HepG2 (cell line): ENCODE data around the gene SPOP. TPM values are rescaled to one million over a fixed set of nuclear protein-coding genes. Genes with fewer than 3 reads are reported as not detected.

ENCODE experiments used
- ATAC-seq: fragments of 200-7000 bp; cut with Tn5 transposase; 3 replicates; pipeline ENCODE4 v1.9.1; 2020; ENCODE audit warnings: mild to moderate bottlenecking, moderate library complexity
- BruUV-seq: library from RNA; stranded (reverse); fragments of 400-500 nt; replicated peaks from 2 replicates; lab custom pipeline; 2021; lab: Mats Ljungman, UMichigan
- CTCF ChIA-PET: fragments of 300-600 bp; formaldehyde crosslinking; extraction: SDS; loops from one replicate; lab custom pipeline; 2021; ENCODE audit warnings: low total read pairs, inconsistent platforms, low intra/inter-chr PET ratio; lab: Yijun Ruan, JAX
- POLR2A ChIA-PET: fragments of 350-600 bp; sonication (Branson Sonifier 250); formaldehyde crosslinking; loops from one replicate; lab custom pipeline; 2020; ENCODE audit warnings: antibody characterized with exemption, inconsistent platforms; lab: Yijun Ruan, JAX
- DNase-seq: peaks from one replicate; pipeline ENCODE4 v3.0.0-alpha.2; 2015; ENCODE audit warnings: low spot score
- FAIRE-seq: peaks from 3 replicates; lab custom pipeline; 2011; peaks lifted over from hg19 to GRCh38; lab: Jason Lieb, UNC
- H2AFZ ChIP-seq: one replicate; pipeline ENCODE4 v1.6.1; 2011; ENCODE audit warnings: low read length, inconsistent platforms
- H3K27ac ChIP-seq: fragments of 300-600 bp; 3 replicates; pipeline ENCODE4 v1.8.0; 2011; ENCODE audit warnings: mixed run types, mild to moderate bottlenecking, mixed read lengths, low read length, inconsistent platforms; ENCODE audit not compliant: insufficient read depth; ENCODE audit errors: extremely low read length
- H3K27me3 ChIP-seq, 2 experiments: fragments of 200-600 bp in 1 of 2; 2 replicates in 1 of 2; 3 replicates in 1 of 2; pipeline versions ENCODE4 v1.6.0 to v1.8.0; 2011; ENCODE audit warnings: low read length in 2 of 2, mild to moderate bottlenecking in 2 of 2, moderate library complexity in 2 of 2, inconsistent platforms in 1 of 2; ENCODE audit not compliant: insufficient read depth in 2 of 2, control insufficient read depth in 1 of 2
- H3K36me3 ChIP-seq, 2 experiments: fragments of 200-600 bp in 1 of 2; replicated peaks in 1 of 2; 2 replicates in 1 of 2; 3 replicates in 1 of 2; pipeline versions ENCODE4 v1.5.1 to v1.8.0; 2011; ENCODE audit warnings: low read length in 2 of 2, inconsistent platforms in 1 of 2; ENCODE audit not compliant: insufficient read depth in 2 of 2, control insufficient read depth in 1 of 2
- H3K4me1 ChIP-seq: 2 replicates; pipeline ENCODE4 v1.5.1; 2012; ENCODE audit warnings: low read length, inconsistent platforms; ENCODE audit not compliant: insufficient read depth
- H3K4me2 ChIP-seq: 2 replicates; pipeline ENCODE4 v1.6.0; 2011; ENCODE audit warnings: low read depth, low read length, inconsistent platforms
- H3K4me3 ChIP-seq, 3 experiments: fragments of 200-600 bp in 1 of 3; sonication (generic), shearing (Covaris generic) in 1 of 3; replicated peaks in 1 of 3; 2 replicates each; pipeline ENCODE4 v1.5.1; 2011 to 2016; ENCODE audit warnings: low read length in 3 of 3, inconsistent platforms in 2 of 3, low read depth in 2 of 3, mild to moderate bottlenecking in 2 of 3, control low read depth in 1 of 3, mixed read lengths in 1 of 3; ENCODE audit not compliant: insufficient read depth in 1 of 3
- H3K79me2 ChIP-seq: one replicate; pipeline ENCODE4 v1.6.1; 2011; ENCODE audit warnings: low read length, inconsistent platforms; ENCODE audit not compliant: insufficient read depth
- H3K9ac ChIP-seq: 2 replicates; pipeline ENCODE4 v1.6.0; 2011; ENCODE audit warnings: mild to moderate bottlenecking, low read depth, low read length, inconsistent platforms; ENCODE audit not compliant: insufficient read depth
- H3K9me3 ChIP-seq: 2 replicates; pipeline ENCODE4 v1.5.1; 2012; ENCODE audit warnings: mild to moderate bottlenecking, low read length
- H4K20me1 ChIP-seq: 2 replicates; pipeline ENCODE4 v1.6.0; 2011; ENCODE audit warnings: inconsistent platforms, mild to moderate bottlenecking, low read length, moderate library complexity; ENCODE audit not compliant: insufficient read depth
- HINFP ChIP-seq: sonication (generic); formaldehyde crosslinking; IDR thresholded peaks from 2 replicates; pipeline ENCODE4 v1.4.0; 2020; ENCODE audit warnings: low read depth, mild to moderate bottlenecking, missing genetic modification reagents
- LRRFIP1 ChIP-seq: sonication (generic); formaldehyde crosslinking; conservative IDR thresholded peaks from 2 replicates; pipeline ENCODE4 v1.4.0; 2020; ENCODE audit warnings: missing genetic modification reagents
- ONECUT2 ChIP-seq: sonication (generic); formaldehyde crosslinking; IDR thresholded peaks from 2 replicates; pipeline ENCODE4 v1.4.0; 2020; ENCODE audit warnings: missing genetic modification reagents
- ZMYM3 ChIP-seq: sonication (generic); formaldehyde crosslinking; IDR thresholded peaks from 2 replicates; pipeline ENCODE4 v1.5.1; 2020; ENCODE audit warnings: mild to moderate bottlenecking, missing genetic modification reagents
- ZNF263 ChIP-seq: sonication (generic); formaldehyde crosslinking; IDR thresholded peaks from 2 replicates; pipeline ENCODE4 v1.4.0; 2020; ENCODE audit warnings: missing genetic modification reagents
- ZNF678 ChIP-seq: sonication (generic); formaldehyde crosslinking; IDR thresholded peaks from 2 replicates; pipeline ENCODE4 v1.4.0; 2020; ENCODE audit warnings: mild to moderate bottlenecking, missing genetic modification reagents
- ZNF768 ChIP-seq: sonication (generic); formaldehyde crosslinking; IDR thresholded peaks from 2 replicates; pipeline ENCODE4 v1.4.0; 2020; ENCODE audit warnings: missing genetic modification reagents
- WGBS: methylation state at CpG from one replicate; pipeline ENCODE4 v1.1.6; 2017; ENCODE audit warnings: low lambda C conversion rate; 5-methylcytosine and 5-hydroxymethylcytosine counted together
- in situ Hi-C: cut with HindIII; loops from 2 replicates; pipeline ENCODE4 v1.10.0; 2017; ENCODE audit warnings: low pct_unique_long_range_greater_than_20kb; ENCODE audit not compliant: extremely low pct_ligation_motif_present
- intact Hi-C: fragments of 100-400 bp; cut with micrococcal nuclease; formaldehyde crosslinking; loops from one replicate; pipeline ENCODE4 v1.10.0; 2022; ENCODE audit not compliant: unreplicated experiment
- polyA plus RNA-seq, 8 experiments: library from polyadenylated mRNA; depleted of rRNA in 3 of 8; stranded (reverse) in 7 of 8; unstranded in 1 of 8; fragments of >200 nt; fragmentation: Illumina TruSeq in 4 of 8; extraction: Trizol in 4 of 8; gene quantifications; 2 replicates each; pipeline versions ENCODE4 v1.2.1 to v1.2.3, GENCODE V29; 2011 to 2016; ENCODE audit warnings: low read depth in 4 of 8, missing spikeins in 1 of 8, mixed read lengths in 1 of 8; ENCODE audit not compliant: insufficient read depth in 1 of 8
- total RNA-seq, 5 experiments: library from RNA; depleted of rRNA; stranded (reverse); fragments of >200 nt; fragmentation: Illumina TruSeq; extraction: Trizol; gene quantifications; 2 replicates each; pipeline ENCODE4 v1.2.3, GENCODE V29; 2016; ENCODE audit warnings: low read depth in 1 of 5

SPOP gene
- total and polyA plus RNA-seq, 2 of the 13 experiments (the other 11 are each of a cell fraction or from before 2014, with no cell fraction given), result 52.8 to 60.8 TPM

- no peak for TF ChIP-seq HINFP
- no peak for TF ChIP-seq LRRFIP1
- TF ChIP-seq, all 625 proteins: peak for 0
Observed at GRCh38 chr17:49574323-49574781, 103.5 kb downstream of the SPOP start (continued).

- no peak for DNase-seq
- no peak for TF ChIP-seq ZNF678 (CRISPR knock-in tag)
- peak; percentile 51; the same call in 1 of the 2 replicates for TF ChIP-seq ONECUT2 (CRISPR knock-in tag)
- TF ChIP-seq ZMYM3 (CRISPR knock-in tag), result peak; percentile 71; the same call in 1 of the 2 replicates
- peak; percentile 97 for TF ChIP-seq ZNF768
- TF ChIP-seq ZNF263, result peak; percentile 78
- TF ChIP-seq, all 625 proteins: peak for 4
- Histone ChIP-seq H2AFZ (no peak overlapping the region), H3K4me1 (peaks cover 37% of the 10 kb centered on the region), H3K4me2 (no peak overlapping the region), H3K27ac (no peak overlapping the region), H3K27me3 (peaks cover 4 to 68% of the 10 kb centered on the region in 2 experiments; a peak in 4 of 5 replicates), H3K9me3 (no peaks in the 10 kb centered on the region), H3K79me2 (no peaks in the 10 kb centered on the region), H4K20me1 (no peaks in the 10 kb centered on the region), H3K36me3 (no peaks in the 10 kb centered on the region), H3K9ac (no peak overlapping the region), H3K4me3 (no peak overlapping the region)
- ChIA-PET CTCF (no interaction called here), POLR2A (no interaction called here)
- intact Hi-C loops, result no loop called here
- ATAC-seq (no peak), FAIRE-seq (no peak)
- 22% methylated on average over 15 of the region's 15 CpGs for WGBS
- no TSS peak for BruUV-seq
- in situ Hi-C loops, result no loop called here
Observed at GRCh38 chr17:49573510-49574322, 104.2 kb downstream of the SPOP start.
